ENCODE measurements around the gene PTPRD. TPM values are rescaled to one million over a fixed set of nuclear protein-coding genes. Genes with fewer than 3 reads are reported as not detected.

PTPRD gene
- total and polyA plus RNA-seq, 2 of the 4 experiments (the other 2 are of a cell fraction): 0.07 to 0.18 TPM

DNA sequence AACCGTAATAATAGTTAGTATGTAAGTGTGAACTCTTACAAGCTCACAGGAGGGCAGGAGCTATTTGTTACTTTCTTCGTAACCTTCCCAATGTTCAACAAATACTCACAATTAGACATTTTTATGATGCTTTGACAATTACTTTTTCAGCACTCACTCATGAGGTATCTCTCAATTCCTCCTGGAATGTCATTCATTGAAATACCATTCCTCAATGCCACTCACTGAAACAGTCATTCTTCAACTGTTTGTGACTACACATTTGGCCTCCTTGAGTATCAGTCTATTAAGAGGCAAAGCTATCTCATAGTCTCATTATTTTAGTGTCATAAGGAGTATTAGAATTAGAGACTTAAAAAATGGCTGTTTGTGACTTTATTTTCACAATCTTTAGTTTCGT lies 2079.1 kb downstream of the PTPRD start:
- no peak overlapping the region for H2BK20ac ChIP-seq (ENCODE audit: low read depth, low read length)
- in situ Hi-C loops (cut with MboI; ENCODE audit: low sequenced_read_pairs): no loop called here
- dilution Hi-C loops (cut with HindIII; ENCODE audit: low sequenced_read_pairs, unreplicated experiment): no loop called here

More for the DNA sequence above, 2079.1 kb downstream of the PTPRD start:
- no peak overlapping the region for H2BK15ac ChIP-seq (ENCODE audit: low read depth, low read length)
- H3K79me1 ChIP-seq (ENCODE audit: low read depth in 1 of 2, low read length in 2 of 2): no peaks in the 10 kb centered on the region
- H4K91ac ChIP-seq (ENCODE audit: insufficient read depth, low read depth, low read length): no peak overlapping the region
- H3K4me1 ChIP-seq (ENCODE audit: control insufficient read depth, insufficient read depth, low read length): no peaks in the 10 kb centered on the region
- H3K9ac ChIP-seq (ENCODE audit: low read depth, low read length): no peak overlapping the region
- no peaks in the 10 kb centered on the region for H3K9me1 ChIP-seq (ENCODE audit: insufficient read depth, low read length)
- no peak overlapping the region for H3K4me2 ChIP-seq (ENCODE audit: low read depth, low read length)
- no peak overlapping the region for H2BK5ac ChIP-seq (ENCODE audit: low read depth, low read length, poor library complexity, severe bottlenecking)
- 100% methylated on average over 1 of the region's 3 CpGs; no CpG with 5 or more reads in 1 of the 2 experiments for WGBS, 2 experiments (ENCODE audit: extremely low coverage in 2 of 2, insufficient read length in 1 of 2)
- no peak overlapping the region for H2AK9ac ChIP-seq (replicated peaks; ENCODE audit: low read depth, low read length, poor library complexity)
- H3K18ac ChIP-seq (ENCODE audit: low read depth, low read length): no peak overlapping the region
- intact Hi-C loops (cut with micrococcal nuclease): no loop called here
- no peak overlapping the region for H3K56ac ChIP-seq (ENCODE audit: extremely low read depth, insufficient read depth, low read length)
- ATAC-seq (ENCODE audit: low read depth) (no peak), DNase-seq (no peak)
- H3K27me3 ChIP-seq (ENCODE audit: control insufficient read depth, insufficient read depth, low read length): no peaks in the 10 kb centered on the region
- H3K36me3 ChIP-seq (ENCODE audit: control insufficient read depth, insufficient read depth, low read length): no peaks in the 10 kb centered on the region
- no TSS peak for BruUV-seq (replicated peaks)
- no peak overlapping the region for H4K8ac ChIP-seq (ENCODE audit: low read depth in 2 of 2, low read length in 2 of 2)
- no peaks in the 10 kb centered on the region; the same call in 1 of the 2 replicates for H3K9me3 ChIP-seq (ENCODE audit: control insufficient read depth, insufficient read depth, low read length)
- no peak overlapping the region for H2AK5ac ChIP-seq (ENCODE audit: low read depth, low read length)
- no peak overlapping the region for H2AFZ ChIP-seq (replicated peaks; ENCODE audit: low read length, poor library complexity)
- no peaks in the 10 kb centered on the region for H4K20me1 ChIP-seq (ENCODE audit: insufficient read depth, low read length)
- H3K14ac ChIP-seq (replicated peaks; ENCODE audit: low read depth, low read length): no peak overlapping the region
- H3K4me3 ChIP-seq (ENCODE audit: insufficient read depth, low read depth, low read length): no peak overlapping the region
- H2BK120ac ChIP-seq (ENCODE audit: low read depth, low read length): no peak overlapping the region
- H4K5ac ChIP-seq (ENCODE audit: low read depth, low read length): no peak overlapping the region
- ChIA-PET CTCF (no interaction called here), POLR2A (ENCODE audit: unreplicated experiment) (no interaction called here)
- TF ChIP-seq RAD21 (IDR thresholded peaks at IDR 0.05; ENCODE audit: low read length) (no peak), MAZ (IDR thresholded peaks at IDR 0.05; ENCODE audit: borderline replicate concordance, low read depth, low read length) (no peak), BHLHE40 (IDR thresholded peaks at IDR 0.05; ENCODE audit: low read depth, low read length) (no peak), MXI1 (IDR thresholded peaks at IDR 0.05; ENCODE audit: borderline replicate concordance, low read depth, low read length) (no peak), FOS (IDR thresholded peaks at IDR 0.05; ENCODE audit: low read depth, low read length) (no peak), SMC3 (IDR thresholded peaks at IDR 0.05; ENCODE audit: low read depth, low read length) (no peak), MAFK (IDR thresholded peaks at IDR 0.05; ENCODE audit: low read depth, low read length) (no peak), NFE2L2 (IDR thresholded peaks at IDR 0.05; ENCODE audit: low read depth, low read length) (no peak), CHD1 (IDR thresholded peaks at IDR 0.05; ENCODE audit: low read depth, low read length) (no peak), POLR2A (IDR thresholded peaks at IDR 0.05; ENCODE audit: low read depth, low read length) (no peak), RCOR1 (IDR thresholded peaks at IDR 0.05; ENCODE audit: insufficient replicate concordance, low read length) (no peak), RFX5 (IDR thresholded peaks at IDR 0.05; ENCODE audit: low read depth, low read length) (no peak)
- TF ChIP-seq, protein P1, sequence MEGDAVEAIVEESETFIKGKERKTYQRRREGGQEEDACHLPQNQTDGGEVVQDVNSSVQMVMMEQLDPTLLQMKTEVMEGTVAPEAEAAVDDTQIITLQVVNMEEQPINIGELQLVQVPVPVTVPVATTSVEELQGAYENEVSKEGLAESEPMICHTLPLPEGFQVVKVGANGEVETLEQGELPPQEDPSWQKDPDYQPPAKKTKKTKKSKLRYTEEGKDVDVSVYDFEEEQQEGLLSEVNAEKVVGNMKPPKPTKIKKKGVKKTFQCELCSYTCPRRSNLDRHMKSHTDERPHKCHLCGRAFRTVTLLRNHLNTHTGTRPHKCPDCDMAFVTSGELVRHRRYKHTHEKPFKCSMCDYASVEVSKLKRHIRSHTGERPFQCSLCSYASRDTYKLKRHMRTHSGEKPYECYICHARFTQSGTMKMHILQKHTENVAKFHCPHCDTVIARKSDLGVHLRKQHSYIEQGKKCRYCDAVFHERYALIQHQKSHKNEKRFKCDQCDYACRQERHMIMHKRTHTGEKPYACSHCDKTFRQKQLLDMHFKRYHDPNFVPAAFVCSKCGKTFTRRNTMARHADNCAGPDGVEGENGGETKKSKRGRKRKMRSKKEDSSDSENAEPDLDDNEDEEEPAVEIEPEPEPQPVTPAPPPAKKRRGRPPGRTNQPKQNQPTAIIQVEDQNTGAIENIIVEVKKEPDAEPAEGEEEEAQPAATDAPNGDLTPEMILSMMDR (conservative IDR thresholded peaks at IDR 0.05; ENCODE audit: low read depth, low read length): no peak
- TF ChIP-seq, protein P2, sequence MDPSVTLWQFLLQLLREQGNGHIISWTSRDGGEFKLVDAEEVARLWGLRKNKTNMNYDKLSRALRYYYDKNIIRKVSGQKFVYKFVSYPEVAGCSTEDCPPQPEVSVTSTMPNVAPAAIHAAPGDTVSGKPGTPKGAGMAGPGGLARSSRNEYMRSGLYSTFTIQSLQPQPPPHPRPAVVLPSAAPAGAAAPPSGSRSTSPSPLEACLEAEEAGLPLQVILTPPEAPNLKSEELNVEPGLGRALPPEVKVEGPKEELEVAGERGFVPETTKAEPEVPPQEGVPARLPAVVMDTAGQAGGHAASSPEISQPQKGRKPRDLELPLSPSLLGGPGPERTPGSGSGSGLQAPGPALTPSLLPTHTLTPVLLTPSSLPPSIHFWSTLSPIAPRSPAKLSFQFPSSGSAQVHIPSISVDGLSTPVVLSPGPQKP (IDR thresholded peaks at IDR 0.05; ENCODE audit: borderline replicate concordance, low read depth, low read length): no peak
- TF ChIP-seq, protein P3, sequence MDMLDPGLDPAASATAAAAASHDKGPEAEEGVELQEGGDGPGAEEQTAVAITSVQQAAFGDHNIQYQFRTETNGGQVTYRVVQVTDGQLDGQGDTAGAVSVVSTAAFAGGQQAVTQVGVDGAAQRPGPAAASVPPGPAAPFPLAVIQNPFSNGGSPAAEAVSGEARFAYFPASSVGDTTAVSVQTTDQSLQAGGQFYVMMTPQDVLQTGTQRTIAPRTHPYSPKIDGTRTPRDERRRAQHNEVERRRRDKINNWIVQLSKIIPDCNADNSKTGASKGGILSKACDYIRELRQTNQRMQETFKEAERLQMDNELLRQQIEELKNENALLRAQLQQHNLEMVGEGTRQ (IDR thresholded peaks at IDR 0.05; ENCODE audit: low read depth, low read length): no peak
- no peak overlapping the region for H3K27ac ChIP-seq (ENCODE audit: insufficient read depth, low read length)
- H3K23ac ChIP-seq (ENCODE audit: low read depth, low read length): no peak overlapping the region
- no peak overlapping the region for H3K4ac ChIP-seq (ENCODE audit: low read depth, low read length)
